Glutamatergic neuron (in vitro differentiated cells): ENCODE results near the gene FSIP1. TPM values are rescaled to one million over a fixed set of nuclear protein-coding genes. Genes with fewer than 3 reads are reported as not detected.

Experiments
- DNase-seq: peaks from one replicate; pipeline ENCODE4 v3.0.0; 2022
- H3K27ac Mint-ChIP-seq: one replicate; pipeline ENCODE4 v1.8.0; 2020; ENCODE audit warnings: mild to moderate bottlenecking, mixed read lengths, inconsistent platforms; ENCODE audit not compliant: unreplicated experiment
- H3K27me3 Mint-ChIP-seq: one replicate; pipeline ENCODE4 v1.8.0; 2020; ENCODE audit warnings: mild to moderate bottlenecking, moderate library complexity, mixed read lengths, inconsistent platforms; ENCODE audit not compliant: unreplicated experiment
- H3K36me3 Mint-ChIP-seq: one replicate; pipeline ENCODE4 v1.8.0; 2020; ENCODE audit warnings: mild to moderate bottlenecking, mixed read lengths, inconsistent platforms; ENCODE audit not compliant: unreplicated experiment
- H3K4me1 Mint-ChIP-seq: one replicate; pipeline ENCODE4 v1.8.0; 2020; ENCODE audit warnings: mild to moderate bottlenecking, low read depth, mixed read lengths, inconsistent platforms; ENCODE audit not compliant: unreplicated experiment
- H3K4me3 Mint-ChIP-seq: one replicate; pipeline ENCODE4 v1.8.0; 2020; ENCODE audit warnings: mild to moderate bottlenecking, mixed read lengths, inconsistent platforms; ENCODE audit not compliant: unreplicated experiment
- H3K9me3 Mint-ChIP-seq: one replicate; pipeline ENCODE4 v1.8.0; 2020; ENCODE audit warnings: mild to moderate bottlenecking, moderate library complexity, mixed read lengths, inconsistent platforms; ENCODE audit not compliant: unreplicated experiment
- total RNA-seq: library from RNA; stranded (reverse); fragmentation: NEBNext Ultra II Directional; extraction: Animal tissue kit (Norgen Biotek cat#: 25700); gene quantifications from one replicate; pipeline ENCODE4 v1.2.1, GENCODE V29; 2021; ENCODE audit not compliant: unreplicated experiment
- TF ChIP-seq, protein P1 (sequence below): fragments of 200-600 bp; sonication (generic); IDR thresholded peaks from one replicate; pipeline ENCODE4 v1.5.0; 2021; ENCODE audit not compliant: partially characterized antibody, unreplicated experiment

The FSIP1 gene
- total RNA-seq, 1 donor from 2014 or later: 1.5 TPM

DNA sequence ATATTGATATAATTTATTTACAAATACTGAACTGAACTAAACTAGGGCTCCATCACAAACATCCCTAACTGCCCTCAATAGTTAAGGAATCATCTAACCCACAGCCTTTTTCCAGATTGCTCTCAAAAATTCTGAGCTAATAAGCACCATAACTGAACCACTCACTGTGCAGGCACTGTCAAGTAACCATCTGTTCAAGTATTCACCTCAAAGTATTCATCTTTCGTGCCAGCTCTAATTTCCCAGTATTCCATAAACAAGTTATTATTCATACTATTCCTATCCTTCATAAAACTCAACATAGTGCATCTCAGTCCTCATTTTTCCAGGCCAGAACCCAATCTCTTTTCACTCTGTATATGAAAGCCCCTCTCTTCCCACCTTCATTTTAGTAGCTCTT lies 160.7 kb downstream of the FSIP1 start:
- H3K27ac Mint-ChIP-seq: no peak overlapping the region
- DNase-seq: no peak
- H3K36me3 Mint-ChIP-seq: peaks cover 10% of the 10 kb centered on the region
- H3K4me1 Mint-ChIP-seq: no peaks in the 10 kb centered on the region
- peaks cover 2% of the 10 kb centered on the region for H3K27me3 Mint-ChIP-seq
- peaks cover 4% of the 10 kb centered on the region for H3K9me3 Mint-ChIP-seq
- TF ChIP-seq, protein P1, sequence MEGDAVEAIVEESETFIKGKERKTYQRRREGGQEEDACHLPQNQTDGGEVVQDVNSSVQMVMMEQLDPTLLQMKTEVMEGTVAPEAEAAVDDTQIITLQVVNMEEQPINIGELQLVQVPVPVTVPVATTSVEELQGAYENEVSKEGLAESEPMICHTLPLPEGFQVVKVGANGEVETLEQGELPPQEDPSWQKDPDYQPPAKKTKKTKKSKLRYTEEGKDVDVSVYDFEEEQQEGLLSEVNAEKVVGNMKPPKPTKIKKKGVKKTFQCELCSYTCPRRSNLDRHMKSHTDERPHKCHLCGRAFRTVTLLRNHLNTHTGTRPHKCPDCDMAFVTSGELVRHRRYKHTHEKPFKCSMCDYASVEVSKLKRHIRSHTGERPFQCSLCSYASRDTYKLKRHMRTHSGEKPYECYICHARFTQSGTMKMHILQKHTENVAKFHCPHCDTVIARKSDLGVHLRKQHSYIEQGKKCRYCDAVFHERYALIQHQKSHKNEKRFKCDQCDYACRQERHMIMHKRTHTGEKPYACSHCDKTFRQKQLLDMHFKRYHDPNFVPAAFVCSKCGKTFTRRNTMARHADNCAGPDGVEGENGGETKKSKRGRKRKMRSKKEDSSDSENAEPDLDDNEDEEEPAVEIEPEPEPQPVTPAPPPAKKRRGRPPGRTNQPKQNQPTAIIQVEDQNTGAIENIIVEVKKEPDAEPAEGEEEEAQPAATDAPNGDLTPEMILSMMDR: no peak
- H3K4me3 Mint-ChIP-seq: no peak overlapping the region

- Mint-ChIP-seq H3K4me1 (no peaks in the 10 kb centered on the region), H3K9me3 (peaks cover 2% of the 10 kb centered on the region), H3K27me3 (peaks cover 2% of the 10 kb centered on the region), H3K36me3 (peaks cover 10% of the 10 kb centered on the region), H3K27ac (no peak overlapping the region), H3K4me3 (no peak overlapping the region)
- TF ChIP-seq, protein P1: no peak
- DNase-seq: no peak
Measured at GRCh38 chr15:39621210-39621609, 161.4 kb downstream of the FSIP1 start.

DNA sequence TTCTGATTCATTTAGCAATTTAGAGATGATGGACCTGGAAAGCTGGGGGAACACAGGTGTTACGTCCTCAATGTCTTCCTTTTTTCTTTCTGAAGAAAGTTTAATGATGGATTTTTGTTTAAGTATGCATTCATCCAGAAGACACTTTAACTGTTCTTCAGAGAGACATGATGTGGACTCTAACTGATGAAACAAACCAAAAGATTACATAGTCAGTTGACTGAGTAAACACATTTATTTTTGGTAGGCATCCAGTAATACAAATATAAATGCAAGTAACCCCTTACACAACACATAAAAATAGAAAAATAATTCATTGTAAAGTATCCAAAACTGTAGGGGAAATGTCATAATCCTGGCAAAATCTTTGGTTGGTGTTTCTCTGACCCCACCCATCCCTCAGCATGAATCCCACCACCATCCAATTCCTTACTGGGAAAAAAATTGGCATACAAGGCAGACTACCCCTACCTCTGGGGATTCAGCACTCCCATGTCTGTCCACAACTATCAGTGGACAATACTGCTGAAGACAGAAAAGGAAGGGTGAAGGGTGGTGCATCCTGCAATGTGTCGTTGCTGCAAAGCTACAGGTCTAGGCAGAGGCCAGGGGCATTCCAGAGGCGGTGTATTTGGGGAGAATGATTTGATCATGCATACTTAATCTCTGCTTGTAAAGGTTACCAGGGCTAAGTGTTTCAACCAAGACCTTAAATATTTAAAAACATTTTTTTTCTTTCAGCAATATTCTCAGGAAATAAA lies 164.4 kb downstream of the FSIP1 start:
- Mint-ChIP-seq H3K27me3 (no peaks in the 10 kb centered on the region), H3K27ac (no peak overlapping the region), H3K36me3 (no peaks in the 10 kb centered on the region), H3K4me3 (no peak overlapping the region), H3K4me1 (no peaks in the 10 kb centered on the region), H3K9me3 (peaks cover 4% of the 10 kb centered on the region)
- TF ChIP-seq, protein P1: no peak
- no peak for DNase-seq

DNA sequence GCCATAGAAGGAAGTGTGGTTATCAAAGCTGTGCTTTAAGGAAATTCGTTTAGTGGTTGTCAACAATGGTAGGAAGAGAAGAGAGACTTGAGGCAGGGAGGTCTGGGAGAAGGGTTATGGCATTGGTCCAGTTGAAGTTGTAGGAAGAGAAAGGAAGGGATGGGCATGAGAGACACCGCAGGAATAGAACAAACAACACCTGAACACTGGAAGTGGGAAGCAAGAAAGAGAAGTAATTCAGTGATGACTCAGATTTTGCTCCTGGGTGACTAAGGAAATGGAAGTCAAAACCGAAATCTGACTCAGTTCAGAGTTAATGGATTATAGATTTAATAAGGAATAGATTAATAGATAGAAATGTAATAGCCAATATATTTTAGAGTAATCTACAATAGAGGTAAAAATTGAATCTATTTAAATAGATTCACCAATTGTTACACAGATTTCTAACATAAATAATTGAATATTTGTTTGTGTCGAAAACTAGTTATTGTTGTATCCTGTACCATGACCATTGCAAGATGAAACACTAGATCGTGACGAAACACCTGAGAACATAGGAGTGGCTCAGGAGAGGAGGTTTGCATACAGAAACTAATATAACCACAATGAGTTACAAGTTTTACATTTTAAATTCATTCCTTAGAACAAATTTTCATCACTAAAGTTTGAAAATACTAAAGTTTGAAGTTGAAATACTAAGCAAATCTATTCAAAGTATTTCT lies 165.7 kb downstream of the FSIP1 start:
- H3K4me3 Mint-ChIP-seq: no peak overlapping the region

More for the DNA sequence above, 165.7 kb downstream of the FSIP1 start:
- H3K36me3 Mint-ChIP-seq: no peaks in the 10 kb centered on the region
- TF ChIP-seq, protein P1: no peak
- H3K27ac Mint-ChIP-seq: no peak overlapping the region
- DNase-seq: no peak
- no peaks in the 10 kb centered on the region for H3K27me3 Mint-ChIP-seq
- peaks cover 4% of the 10 kb centered on the region for H3K9me3 Mint-ChIP-seq
- no peaks in the 10 kb centered on the region for H3K4me1 Mint-ChIP-seq
